Activated naive CD8-positive, alpha-beta T cell treated with anti-CD3 and anti-CD28 coated beads, Interleukin-2, amount 50 U/mL, for 16 hours (primary cell): ENCODE data around the gene TOR1B.
"Not testable (repeated sequence)": the region's sequence is repeated elsewhere in the genome, so short reads cannot be mapped to it uniquely, and the experiment has no call there.

ENCODE experiments used
- DNase-seq: peaks from one replicate; pipeline ENCODE4 v3.0.0-alpha.2; 2020; ENCODE audit warnings: low read depth, low spot score

TOR1B gene

GRCh38 chr9:129776566-129776937 is 26.4 kb upstream of the TOR1B start:
- DNase-seq, result no peak

GRCh38 chr9:129776938-129777768 is 25.8 kb upstream of the TOR1B start:
- DNase-seq, result no peak

GRCh38 chr9:129777769-129778130 is 25.2 kb upstream of the TOR1B start:
- DNase-seq, result no peak

- DNase-seq, result no peak
Observed at GRCh38 chr9:129778469-129778868, 24.5 kb upstream of the TOR1B start.

GRCh38 chr9:129779560-129780190 is 23.3 kb upstream of the TOR1B start:
- no peak for DNase-seq

- DNase-seq, result no peak
Observed at GRCh38 chr9:129781131-129781530, 21.9 kb upstream of the TOR1B start.

- DNase-seq, result no peak
Observed at GRCh38 chr9:129781981-129782380, 21.0 kb upstream of the TOR1B start.

- peak; percentile 55 for DNase-seq
Observed at GRCh38 chr9:129783516-129784361, 19.2 kb upstream of the TOR1B start.

GRCh38 chr9:129784970-129785369 is 18.0 kb upstream of the TOR1B start:
- not testable (repeated sequence) for DNase-seq

- no peak for DNase-seq
Observed at GRCh38 chr9:129785866-129786265, 17.1 kb upstream of the TOR1B start.

GRCh38 chr9:129786481-129786880 is 16.5 kb upstream of the TOR1B start:
- no peak for DNase-seq

- no peak for DNase-seq
Observed at GRCh38 chr9:129794549-129794948, 8.4 kb upstream of the TOR1B start.

- not testable (repeated sequence) for DNase-seq
Observed at GRCh38 chr9:129796029-129796428, 7.0 kb upstream of the TOR1B start.

- DNase-seq, result no peak
Observed at GRCh38 chr9:129798973-129799372, 4.0 kb upstream of the TOR1B start.

GRCh38 chr9:129801504-129801903 is 1.5 kb upstream of the TOR1B start:
- no peak for DNase-seq

- no peak for DNase-seq
Observed at GRCh38 chr9:129803676-129804060, 684 bp downstream of the TOR1B start.

GRCh38 chr9:129806061-129806460 is 3.1 kb downstream of the TOR1B start:
- no peak for DNase-seq

- DNase-seq, result no peak
Observed at GRCh38 chr9:129809346-129809745, 6.4 kb downstream of the TOR1B start.

- no peak for DNase-seq
Observed at GRCh38 chr9:129810116-129810515, 7.1 kb downstream of the TOR1B start.

- no peak for DNase-seq
Observed at GRCh38 chr9:129810788-129811187, 7.8 kb downstream of the TOR1B start.

GRCh38 chr9:129811967-129812363 is 9.0 kb downstream of the TOR1B start:
- DNase-seq, result no peak

GRCh38 chr9:129812385-129812784 is 9.4 kb downstream of the TOR1B start:
- no peak for DNase-seq
